Measurements from ENCODE around the gene MROH2A.

MROH2A gene

GRCh38 chr2:233832414-233832813, 54.3 kb downstream of the MROH2A start:
- DNase-seq (ENCODE audit: extremely low spot score, insufficient read length, low read depth), result no peak
- no peak for FAIRE-seq

- FAIRE-seq (no peak), DNase-seq (ENCODE audit: extremely low spot score, insufficient read length, low read depth) (no peak)
These were observed 54.8 kb downstream of the MROH2A start for GRCh38 chr2:233832869-233833311.

- FAIRE-seq (no peak), DNase-seq (ENCODE audit: extremely low spot score, insufficient read length, low read depth) (no peak)
These were observed 55.2 kb downstream of the MROH2A start for GRCh38 chr2:233833345-233833744.

- no peak for DNase-seq (ENCODE audit: extremely low spot score, insufficient read length, low read depth)
- no peak for FAIRE-seq
These were observed 57.4 kb downstream of the MROH2A start for GRCh38 chr2:233835230-233836186.

GRCh38 chr2:233836359-233836758, 58.2 kb downstream of the MROH2A start:
- FAIRE-seq (no peak), DNase-seq (ENCODE audit: extremely low spot score, insufficient read length, low read depth) (no peak)

- no peak for DNase-seq (ENCODE audit: extremely low spot score, insufficient read length, low read depth)
- no peak for FAIRE-seq
These were observed 59.6 kb downstream of the MROH2A start for GRCh38 chr2:233837694-233838229.

GRCh38 chr2:233838251-233838650, 60.1 kb downstream of the MROH2A start:
- no peak for DNase-seq (ENCODE audit: extremely low spot score, insufficient read length, low read depth)

GRCh38 chr2:233838726-233839446, 60.8 kb downstream of the MROH2A start:
- FAIRE-seq (no peak), DNase-seq (ENCODE audit: extremely low spot score, insufficient read length, low read depth) (no peak)

More at GRCh38 chr2:233838251-233838650, 60.1 kb downstream of the MROH2A start:
- FAIRE-seq, result no peak

- no peak for FAIRE-seq
These were observed 61.3 kb downstream of the MROH2A start for GRCh38 chr2:233839447-233839820.

GRCh38 chr2:233840520-233840919, 62.4 kb downstream of the MROH2A start:
- no peak for DNase-seq (ENCODE audit: extremely low spot score, insufficient read length, low read depth)
- FAIRE-seq, result no peak

More at GRCh38 chr2:233839447-233839820, 61.3 kb downstream of the MROH2A start:
- no peak for DNase-seq (ENCODE audit: extremely low spot score, insufficient read length, low read depth)

GRCh38 chr2:233841183-233841582, 63.1 kb downstream of the MROH2A start:
- no peak for FAIRE-seq

GRCh38 chr2:233844064-233844807, 66.1 kb downstream of the MROH2A start:
- DNase-seq (ENCODE audit: extremely low spot score, insufficient read length, low read depth) (no peak), FAIRE-seq (no peak)

More at GRCh38 chr2:233841183-233841582, 63.1 kb downstream of the MROH2A start:
- no peak for DNase-seq (ENCODE audit: extremely low spot score, insufficient read length, low read depth)

- FAIRE-seq (no peak), DNase-seq (ENCODE audit: extremely low spot score, insufficient read length, low read depth) (no peak)
These were observed 66.7 kb downstream of the MROH2A start for GRCh38 chr2:233844836-233845235.

- FAIRE-seq (no peak), DNase-seq (ENCODE audit: extremely low spot score, insufficient read length, low read depth) (no peak)
These were observed 67.4 kb downstream of the MROH2A start for GRCh38 chr2:233845301-233846060.

- no peak for DNase-seq (ENCODE audit: extremely low spot score, insufficient read length, low read depth)
- no peak for FAIRE-seq
These were observed 68.5 kb downstream of the MROH2A start for GRCh38 chr2:233846387-233847247.

- DNase-seq (ENCODE audit: extremely low spot score, insufficient read length, low read depth), result no peak
These were observed 69.2 kb downstream of the MROH2A start for GRCh38 chr2:233847248-233847898.

GRCh38 chr2:233848276-233848675, 70.1 kb downstream of the MROH2A start:
- FAIRE-seq, result no peak
- DNase-seq (ENCODE audit: extremely low spot score, insufficient read length, low read depth), result no peak

More at GRCh38 chr2:233847248-233847898, 69.2 kb downstream of the MROH2A start:
- FAIRE-seq, result no peak

All from GM18507 (cell line).